Smooth muscle cell of trachea (primary cell): Measurements from ENCODE around the gene GPX6. TPM values are rescaled to one million over a fixed set of nuclear protein-coding genes. Genes with fewer than 3 reads are reported as not detected.

Experiments
- total RNA-seq: library from RNA; depleted of rRNA; stranded (reverse); fragments of >200 nt; gene quantifications from 2 replicates; pipeline ENCODE4 v1.2.1, GENCODE V29; 2014

Gene GPX6
- not detected in 2 replicates for total RNA-seq

DNA sequence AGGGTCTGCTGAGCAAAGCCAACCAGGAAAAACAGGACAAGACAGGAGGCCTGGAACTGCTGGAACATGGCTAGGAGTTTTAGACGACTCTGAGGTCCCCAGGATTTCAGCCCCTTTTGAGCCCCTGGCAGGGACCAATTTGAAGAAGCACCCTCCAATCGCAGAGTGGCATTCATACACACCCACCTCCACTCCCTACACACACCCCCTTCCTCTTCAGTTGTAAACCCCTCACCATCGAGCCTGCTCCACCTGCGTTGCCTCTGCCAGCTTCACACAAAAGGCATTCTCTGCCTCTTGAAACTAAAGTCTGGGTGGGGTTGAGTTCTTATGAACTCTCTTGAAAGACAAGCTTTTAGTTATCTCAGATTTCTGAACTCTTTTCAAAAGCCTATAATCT, at the start of gene GPX6:
Gene GPX6 (minus strand): TSS at position 118 of the 400 bp plus-strand sequence. CDS start 50 bp downstream, at position 68.

DNA sequence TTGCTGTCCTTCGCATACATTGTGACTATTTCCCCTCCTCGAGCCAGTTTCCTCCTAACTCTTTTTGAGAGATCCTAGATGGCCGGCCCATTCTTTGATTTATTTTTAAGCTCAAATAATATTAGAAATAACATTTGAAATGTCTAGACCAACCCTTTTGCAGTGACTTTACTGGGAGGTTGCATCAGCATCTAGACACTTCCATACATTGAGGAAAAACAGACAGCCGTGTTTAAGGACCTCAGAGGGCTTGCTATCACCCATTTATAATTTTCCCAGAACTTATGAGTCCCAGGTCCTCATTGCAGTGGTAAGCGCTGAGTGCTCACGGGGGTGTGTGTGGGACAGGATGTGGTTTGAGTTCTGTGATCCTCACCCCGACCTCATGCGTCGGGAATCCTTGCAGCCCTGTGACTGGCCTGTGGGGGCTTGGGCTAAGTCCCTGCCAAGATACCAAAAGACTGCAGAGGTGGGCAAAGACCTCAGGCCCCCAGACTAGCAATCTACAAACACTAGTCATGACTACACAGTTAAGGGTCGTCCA, 10.0 kb upstream of the GPX6 start, which contains the start of gene GPX5:
Gene GPX5 (plus strand): TSS at position 386 of the 544 bp plus-strand sequence. CDS start 133 bp downstream, at position 519.

Other genes starting within 250 kb of the GPX6 start
- 18.7 and 30.7 TPM in 2 replicates for gene ZSCAN26, start 248.7 kb downstream of the GPX6 start, total RNA-seq
- 7.1 and 9.7 TPM in 2 replicates for gene PGBD1, start 234.2 kb downstream of the GPX6 start, total RNA-seq
- gene ZSCAN31, start 179.6 kb downstream of the GPX6 start, total RNA-seq: 38.3 and 47.6 TPM in 2 replicates
- gene ZKSCAN3, start 165.8 kb downstream of the GPX6 start, total RNA-seq: 5.8 and 8.1 TPM in 2 replicates
- 5.3 and 8.4 TPM in 2 replicates for gene ZSCAN12, start 116.0 kb downstream of the GPX6 start, total RNA-seq
- gene ZSCAN23, start 72.3 kb downstream of the GPX6 start, total RNA-seq: 4.3 and 11.1 TPM in 2 replicates
- not detected in 2 replicates for gene GPX5, start 10.1 kb upstream of the GPX6 start, total RNA-seq